HG02642 (cell line): Measurements from ENCODE around the gene BZW2.

Source experiments
- ATAC-seq: cut with Tn5 transposase; IDR thresholded peaks from one replicate; pipeline ENCODE4 v1.9.1; 2021; ENCODE audit warnings: mild to moderate bottlenecking; ENCODE audit not compliant: unreplicated experiment, poor library complexity

The BZW2 gene

DNA sequence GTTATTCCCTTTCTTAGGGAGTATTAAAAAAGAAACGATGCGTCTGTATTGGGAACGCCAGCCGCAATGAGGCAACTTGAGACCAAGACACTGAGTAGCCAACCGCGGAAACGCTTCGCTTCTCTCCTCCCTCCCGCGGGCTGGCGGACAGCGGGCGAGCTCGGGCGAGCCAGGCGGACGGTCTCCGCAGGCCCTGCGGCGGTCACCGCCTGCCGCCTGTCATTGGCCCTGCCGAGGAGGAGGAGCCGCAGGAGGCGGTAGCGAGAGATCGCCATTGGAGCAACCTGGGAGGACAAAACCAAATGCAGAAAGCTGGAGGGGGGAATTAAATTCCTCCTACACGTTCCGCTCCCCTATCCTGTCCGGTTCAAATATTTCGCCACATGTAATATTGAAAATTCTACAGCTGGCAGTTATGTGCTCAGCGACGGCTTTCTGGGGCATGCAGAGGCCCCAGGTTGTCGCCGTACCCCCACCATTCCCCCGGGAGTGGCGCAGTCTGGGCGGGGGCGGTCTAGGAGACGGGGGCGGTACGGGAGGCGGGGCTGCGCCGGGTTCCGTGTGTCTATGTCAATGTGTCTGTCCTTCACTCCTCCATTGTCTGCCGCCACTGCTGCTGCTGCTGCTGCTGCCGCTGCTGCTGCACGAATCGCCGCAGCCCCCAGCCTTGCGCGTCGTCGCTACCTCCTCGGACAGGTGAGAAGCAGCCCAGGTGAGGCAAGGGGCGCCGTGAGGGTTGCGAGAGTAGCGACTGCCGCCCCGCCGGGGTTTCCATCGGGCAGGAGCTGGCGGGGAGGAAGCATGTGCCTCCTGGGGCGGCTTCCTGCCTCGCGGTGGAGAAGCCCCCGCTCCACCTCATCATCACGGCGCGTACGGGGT, at the start of gene BZW2, which contains the start of gene ANKMY2:
Gene BZW2, plus strand, starts transcription at position 589 of the 879 bp plus-strand sequence. CDS start 19,263 bp downstream, outside the sequence.
Gene ANKMY2, minus strand, starts transcription at position 162 of the 879 bp plus-strand sequence. CDS start 181 bp downstream, outside the sequence.
- ATAC-seq = peak; percentile 98

DNA sequence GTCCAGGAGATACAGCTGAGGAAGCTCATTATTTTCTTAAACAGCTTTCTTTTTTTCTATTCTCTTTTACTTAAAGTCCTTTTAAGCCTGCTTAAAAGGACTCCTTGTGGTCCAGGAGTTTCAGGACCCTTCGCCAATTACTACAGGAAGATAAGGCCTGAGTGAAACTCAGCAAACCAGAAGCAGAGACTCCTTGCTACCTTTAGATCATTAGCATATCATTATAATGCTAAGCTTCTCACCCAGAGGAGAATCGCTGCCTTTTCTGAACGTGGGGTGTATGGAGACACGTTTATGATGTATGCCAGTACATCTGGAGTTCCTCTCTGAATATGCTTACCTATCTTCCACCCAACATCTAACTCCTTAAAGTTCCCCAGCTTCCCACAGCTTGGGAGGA, 48.0 kb upstream of the BZW2 start:
- no peak for ATAC-seq

DNA sequence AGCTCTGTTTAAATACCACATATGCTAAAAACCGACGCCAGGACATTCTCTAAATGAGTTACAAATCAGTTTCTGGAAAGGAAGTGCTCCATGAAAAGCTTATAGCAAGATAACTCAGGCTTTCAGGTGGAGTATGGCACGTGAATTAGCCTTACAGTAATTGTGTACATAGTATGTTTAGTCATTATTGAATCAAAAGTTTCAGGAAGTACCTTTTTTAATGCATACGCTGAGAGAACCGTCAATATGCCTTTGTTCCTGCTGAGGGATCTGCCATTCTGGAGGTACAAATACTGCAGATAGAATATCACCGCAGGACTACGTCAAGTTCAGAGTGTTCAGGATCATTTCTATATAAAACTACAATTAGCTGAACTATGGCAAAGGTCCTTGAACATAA, 46.1 kb upstream of the BZW2 start:
- ATAC-seq = no peak

DNA sequence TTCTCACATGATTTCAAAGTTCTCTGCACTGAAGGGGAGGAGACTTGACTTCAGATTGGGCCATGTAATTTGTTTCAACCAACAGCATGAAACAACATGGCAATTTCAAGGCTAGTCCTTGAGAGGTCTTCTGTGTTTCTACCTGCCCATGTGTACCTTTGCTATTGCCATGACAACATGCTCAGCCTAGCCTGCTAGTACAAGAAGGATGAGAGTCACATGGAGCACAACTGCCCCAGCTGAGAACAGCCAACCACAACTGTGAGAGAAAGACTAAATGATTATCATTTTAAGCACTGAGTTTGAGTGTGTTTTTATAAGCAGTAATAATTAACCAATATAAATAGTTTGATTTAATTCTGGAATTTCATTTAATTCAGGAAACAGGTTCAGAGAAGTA, 42.3 kb upstream of the BZW2 start:
- ATAC-seq = no peak

DNA sequence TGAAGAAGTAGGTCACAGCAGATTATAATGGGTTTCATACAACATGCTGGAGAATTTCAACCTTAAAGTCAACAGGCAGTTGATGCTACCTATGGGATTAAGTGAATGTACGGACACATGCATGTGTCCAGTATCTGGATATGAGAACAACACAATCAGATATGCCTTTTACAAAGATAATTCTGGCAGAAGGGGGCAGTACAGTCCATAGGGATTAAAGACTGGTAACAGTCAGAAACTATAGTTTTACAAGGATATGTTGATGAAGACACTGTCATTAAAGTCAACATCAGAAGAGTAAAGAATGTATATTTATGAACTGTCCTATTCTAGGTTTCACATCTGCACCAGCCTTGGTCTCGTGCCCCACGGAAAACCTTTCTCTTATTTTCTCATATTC, 41.9 kb upstream of the BZW2 start:
- ATAC-seq = no peak

DNA sequence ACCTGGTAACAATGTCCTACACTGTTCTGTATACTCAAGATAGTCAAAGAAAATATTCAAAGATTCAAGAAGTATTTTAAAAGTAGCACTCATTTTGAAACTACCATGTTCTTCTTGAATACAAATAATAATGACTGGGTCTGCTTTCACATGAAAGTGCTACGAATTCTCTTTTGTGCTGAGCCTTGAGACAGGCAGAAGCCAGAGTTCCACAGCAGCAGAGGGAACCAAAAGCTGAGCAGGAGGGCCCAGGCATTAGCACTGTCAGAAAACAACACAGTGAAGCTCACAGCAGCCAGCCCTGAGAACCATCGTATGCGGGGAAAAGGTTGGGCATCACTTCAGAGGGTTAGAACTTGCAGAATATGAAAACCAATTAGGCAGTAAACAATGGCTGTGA, 39.3 kb upstream of the BZW2 start:
- no peak for ATAC-seq

DNA sequence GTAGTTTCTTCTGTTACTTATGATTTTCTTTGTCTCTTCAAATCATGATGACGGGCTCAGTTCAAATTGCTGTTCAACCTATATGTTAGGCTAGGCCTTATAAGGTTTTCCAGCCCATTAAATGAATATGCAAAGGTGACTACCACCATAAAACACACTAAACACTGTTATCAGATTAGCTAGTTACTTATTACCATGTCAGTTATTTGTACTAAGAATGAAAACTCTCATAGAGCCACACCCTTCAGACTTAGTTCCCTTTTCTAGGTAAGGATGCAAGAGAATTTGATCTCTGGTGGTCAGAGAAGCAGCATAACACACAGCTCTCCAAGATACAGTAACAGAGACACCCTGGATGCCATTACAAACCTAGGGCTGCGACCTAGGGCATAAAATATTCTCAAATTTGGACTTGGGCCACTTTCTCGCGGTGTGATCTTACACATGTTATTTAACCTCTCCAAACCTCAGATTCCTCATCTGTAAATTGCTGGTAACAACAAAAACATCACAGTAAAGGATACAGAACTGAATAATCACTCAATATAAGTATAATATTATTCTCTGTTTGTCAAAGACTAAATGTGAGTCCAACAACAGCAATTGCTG, 36.0 kb upstream of the BZW2 start:
- ATAC-seq = peak; percentile 82

DNA sequence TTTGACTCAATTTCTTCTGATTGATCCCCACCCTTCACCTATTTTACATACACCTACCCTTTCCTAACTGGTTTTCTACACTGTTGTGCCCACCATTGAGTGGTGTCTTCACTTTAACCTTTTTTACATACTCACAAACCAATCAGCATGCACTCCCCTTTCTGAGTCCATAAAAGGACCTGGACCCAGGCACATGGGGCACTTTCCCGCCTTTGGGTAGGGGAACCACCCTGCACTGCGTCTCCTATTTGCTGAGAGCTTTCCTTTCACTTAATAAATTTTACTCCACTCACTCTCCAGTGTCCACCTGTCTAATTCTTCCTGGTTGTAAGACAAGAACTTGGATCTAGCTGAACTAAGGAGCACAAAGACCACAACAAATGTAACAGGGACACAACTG, 34.3 kb upstream of the BZW2 start:
- no peak for ATAC-seq

DNA sequence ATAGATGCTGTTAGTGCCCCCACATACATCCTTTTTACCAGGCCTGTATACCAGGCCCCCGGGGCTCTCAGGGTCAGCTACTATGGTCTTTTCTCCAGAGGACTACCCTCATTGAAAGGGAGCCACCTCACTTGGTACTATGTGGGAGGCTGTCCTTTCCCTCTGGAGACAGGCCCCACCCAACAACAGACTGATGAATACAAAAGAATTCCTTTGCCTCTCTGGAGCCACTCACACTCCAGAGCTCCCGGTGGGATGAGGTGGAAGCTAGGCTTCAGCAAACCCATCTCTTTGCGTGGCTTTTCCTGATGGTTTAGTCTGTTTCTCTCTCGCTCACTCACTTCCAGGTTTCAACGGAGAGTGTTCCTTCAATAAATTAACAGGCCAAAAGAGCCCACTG, 30.8 kb upstream of the BZW2 start:
- no peak for ATAC-seq

DNA sequence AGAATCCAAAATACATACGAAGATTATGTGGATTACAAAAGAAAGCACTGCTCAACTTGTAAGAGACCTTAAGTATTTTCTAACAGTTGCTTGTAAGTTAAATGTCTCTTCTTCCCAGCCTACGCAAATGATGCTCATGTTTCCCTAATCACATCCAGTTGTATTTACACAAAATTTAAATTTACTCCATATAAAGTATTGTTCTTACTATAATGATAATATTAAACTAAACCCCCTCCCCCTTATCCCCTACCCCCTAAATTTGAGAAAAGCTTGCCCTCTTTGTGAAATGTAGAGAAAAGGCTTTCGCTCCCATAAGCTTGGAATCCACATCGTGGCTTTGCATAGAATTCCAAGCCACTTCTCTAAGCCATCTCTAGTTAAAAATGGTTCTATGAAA, 29.9 kb upstream of the BZW2 start:
- ATAC-seq = no peak

DNA sequence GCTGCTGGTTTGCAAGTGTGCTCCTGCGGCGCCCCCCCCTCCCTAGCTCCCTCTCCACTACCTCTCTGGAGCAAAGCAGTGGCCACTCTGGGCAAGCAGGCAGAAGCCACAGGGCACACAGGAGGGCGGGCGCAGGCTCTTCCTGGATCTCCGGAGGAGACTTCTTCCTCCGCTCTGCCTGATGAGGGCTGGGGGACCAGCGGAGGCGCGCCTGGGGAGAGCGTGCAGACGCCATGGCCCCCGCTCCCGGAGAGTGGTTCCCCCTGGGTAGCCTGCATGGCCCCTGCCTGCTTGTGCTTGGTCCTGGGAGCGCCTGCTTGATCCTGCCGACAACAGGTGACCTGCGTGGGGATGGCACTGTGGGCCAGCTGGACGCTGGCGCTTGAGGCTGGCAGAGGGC, 29.4 kb upstream of the BZW2 start:
- no peak for ATAC-seq

DNA sequence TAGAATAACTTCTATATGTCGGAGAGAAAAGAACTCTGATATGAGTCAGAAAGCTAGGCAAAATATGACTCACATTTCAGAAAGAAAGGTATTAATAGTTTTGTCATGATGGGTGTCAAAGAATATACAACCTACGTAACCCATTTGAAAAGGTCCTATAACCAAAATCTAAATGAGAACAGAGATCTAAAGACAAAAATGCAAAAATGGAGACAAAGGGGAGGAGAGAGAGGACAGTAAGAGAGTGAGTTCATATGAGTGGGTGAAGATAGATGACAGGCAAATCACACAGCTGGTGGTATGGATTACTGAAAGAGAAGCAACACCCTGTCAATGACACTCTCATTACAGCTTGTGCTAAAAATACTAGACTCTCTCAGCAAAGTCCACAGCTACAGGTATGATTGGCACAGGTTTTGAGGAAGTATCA, 26.0 kb upstream of the BZW2 start:
- peak; percentile 91 for ATAC-seq

DNA sequence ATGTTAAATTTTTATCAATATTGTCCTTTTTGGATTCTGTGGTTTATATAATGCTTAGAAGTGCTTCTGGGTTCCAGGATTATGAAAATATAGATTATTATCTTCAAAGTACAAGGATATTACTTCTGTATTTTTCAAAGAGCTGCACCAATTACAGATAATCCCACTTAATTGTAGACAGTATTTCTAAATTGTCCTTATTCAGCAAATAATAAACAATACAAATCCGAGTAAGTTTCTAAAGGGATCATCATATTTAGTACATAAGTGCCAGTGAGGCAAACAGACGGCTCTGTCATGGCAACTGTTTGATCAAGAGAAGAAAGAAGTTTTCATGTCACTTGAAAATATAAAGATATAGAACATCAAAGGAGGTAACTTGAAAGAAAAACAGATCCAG, 19.6 kb upstream of the BZW2 start:
- no peak for ATAC-seq

DNA sequence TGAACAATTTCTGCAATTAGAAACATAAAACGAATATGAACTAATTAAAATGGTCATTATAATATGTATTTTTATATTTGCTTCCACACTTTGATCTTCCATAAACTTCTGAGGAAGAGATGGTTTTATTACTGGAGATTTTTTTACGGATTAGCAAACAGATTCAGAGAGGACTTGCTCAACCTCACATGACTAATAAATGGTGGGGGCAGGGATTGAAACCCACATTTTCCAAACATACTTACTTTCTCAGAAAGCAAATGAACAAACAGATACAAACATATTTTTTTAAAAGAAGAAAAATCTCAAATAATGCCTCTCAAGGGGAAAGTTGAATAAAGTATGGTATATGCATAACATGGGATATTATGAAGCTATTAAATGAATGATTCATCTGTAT, 18.7 kb upstream of the BZW2 start:
- no peak for ATAC-seq

DNA sequence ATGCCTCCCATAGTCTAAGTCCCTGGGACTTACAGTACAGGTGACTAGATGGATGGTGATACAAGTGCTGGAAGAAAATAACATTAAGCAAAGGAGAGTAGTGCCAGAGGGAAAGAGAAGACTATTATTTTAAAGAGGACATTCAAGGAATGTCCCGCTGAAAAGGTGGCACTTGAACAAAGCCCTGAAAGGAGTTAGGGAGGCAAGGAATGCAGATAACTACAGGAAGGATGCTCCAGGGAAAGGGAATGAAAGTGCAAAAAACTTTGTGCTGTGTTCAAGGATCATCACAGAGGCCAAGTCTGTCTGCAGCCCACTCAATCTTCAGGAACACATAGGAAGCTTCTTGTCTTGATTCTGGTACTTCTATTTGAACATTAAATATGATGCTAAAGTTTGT, 15.3 kb upstream of the BZW2 start:
- ATAC-seq = no peak

DNA sequence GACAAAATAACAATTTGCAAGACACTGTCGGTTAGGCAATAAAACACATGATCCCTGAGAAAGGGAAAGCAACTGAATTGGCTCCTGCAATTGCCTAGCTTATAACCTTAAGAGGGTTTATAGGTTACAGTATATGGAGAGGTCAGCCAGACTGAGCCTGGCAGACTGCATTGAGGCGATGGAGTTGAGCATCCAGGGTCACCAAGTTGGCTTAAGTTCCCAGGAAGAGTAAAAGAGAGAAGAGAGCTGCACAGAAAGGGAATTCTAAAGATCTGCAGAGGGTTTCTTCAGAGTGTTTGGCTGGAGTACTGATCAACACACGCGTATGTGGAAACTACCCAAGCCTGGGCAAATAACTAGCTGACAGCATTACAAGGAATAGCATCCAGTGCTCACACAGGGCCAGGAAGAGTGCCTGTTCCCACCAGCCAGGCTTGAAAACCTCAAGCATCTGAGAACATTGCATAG, 11.7 kb upstream of the BZW2 start:
- ATAC-seq = no peak

DNA sequence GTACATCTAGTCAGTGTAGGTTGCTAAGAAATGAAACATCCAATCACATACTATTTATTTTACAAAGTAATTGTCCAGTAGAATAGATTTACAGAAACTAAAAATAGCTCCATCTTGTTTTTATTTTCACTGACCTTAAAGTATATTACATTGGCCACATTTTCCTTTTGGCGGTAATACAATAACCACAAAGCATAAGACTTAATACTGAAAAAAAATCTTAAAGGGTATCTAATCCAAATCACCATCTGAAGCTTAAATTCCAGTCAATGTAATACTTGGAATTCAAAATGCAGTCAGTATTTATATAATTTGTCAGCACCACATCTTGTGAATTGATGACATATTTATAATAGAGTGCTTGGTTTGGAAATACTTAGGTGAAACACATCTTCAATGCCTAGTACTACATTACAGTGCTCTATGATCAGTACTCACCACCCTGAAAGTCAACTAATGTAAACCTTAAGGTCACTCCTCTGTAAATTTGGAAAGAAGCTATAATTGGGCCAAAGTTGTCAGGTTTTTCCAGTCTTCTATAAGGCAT, 9.4 kb upstream of the BZW2 start:
- no peak for ATAC-seq

DNA sequence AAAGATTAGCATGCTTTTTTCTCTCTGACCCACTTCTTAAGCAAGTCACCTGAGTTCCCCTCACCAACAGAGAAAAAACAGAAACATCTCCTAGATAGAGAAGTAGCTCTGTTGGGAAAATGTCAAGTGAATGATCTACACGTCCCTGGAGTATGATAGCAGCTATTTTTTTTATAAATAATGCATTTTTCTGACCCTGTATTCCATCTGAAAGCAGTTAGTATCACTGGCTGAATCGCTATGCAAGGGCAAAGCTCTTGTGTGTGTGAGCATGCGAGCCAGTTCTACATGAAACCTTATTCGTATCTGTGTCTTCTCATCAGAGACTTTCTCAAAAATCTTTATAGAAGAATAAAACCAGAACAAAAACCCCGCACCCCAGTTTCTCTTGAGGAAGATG, 8.6 kb upstream of the BZW2 start:
- ATAC-seq = no peak

DNA sequence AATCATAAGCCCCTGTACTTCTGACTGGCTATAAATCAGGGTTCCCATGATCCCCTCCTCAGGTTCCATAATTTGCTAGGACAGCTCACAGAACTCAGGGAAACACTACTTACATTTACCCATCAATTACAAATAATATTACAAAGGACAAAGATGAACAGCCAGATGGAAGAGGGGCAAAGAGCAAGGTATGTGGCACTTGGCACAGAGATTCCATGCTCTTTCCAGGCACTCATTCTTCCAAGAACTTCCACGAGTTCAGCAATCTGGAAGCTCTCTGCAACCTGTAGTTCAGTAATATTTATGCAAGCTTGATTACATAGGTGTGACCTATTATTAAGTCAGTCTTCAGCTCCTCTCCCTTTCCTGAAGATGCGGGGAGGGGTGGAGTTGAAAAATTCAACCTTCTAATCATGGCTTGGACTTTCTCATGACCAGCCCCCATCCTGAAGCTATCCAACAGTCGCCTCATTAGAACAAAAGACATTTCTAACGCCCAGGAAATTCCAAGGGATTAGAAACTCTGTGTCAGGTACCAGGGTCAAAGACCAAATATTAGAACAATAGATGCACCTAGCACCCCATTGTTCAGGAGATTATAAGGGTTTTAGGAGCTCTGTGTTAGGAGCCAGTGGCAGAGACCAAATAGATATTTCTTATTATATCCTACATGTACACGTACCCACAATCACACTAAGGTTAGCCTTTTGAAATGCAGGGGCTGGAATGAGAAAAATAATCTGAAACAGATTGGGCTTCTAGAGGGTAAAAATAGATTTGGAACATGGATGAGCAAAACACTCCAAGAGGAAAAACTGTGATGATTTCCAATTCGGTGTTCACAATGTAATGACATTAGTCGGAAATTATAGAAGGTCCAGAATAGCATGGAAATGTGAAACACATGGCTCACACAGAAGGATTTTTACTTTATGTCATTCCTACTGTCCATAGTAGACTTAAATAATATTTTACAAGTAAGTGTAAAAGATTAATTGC, 7.4 kb upstream of the BZW2 start:
- ATAC-seq = no peak

DNA sequence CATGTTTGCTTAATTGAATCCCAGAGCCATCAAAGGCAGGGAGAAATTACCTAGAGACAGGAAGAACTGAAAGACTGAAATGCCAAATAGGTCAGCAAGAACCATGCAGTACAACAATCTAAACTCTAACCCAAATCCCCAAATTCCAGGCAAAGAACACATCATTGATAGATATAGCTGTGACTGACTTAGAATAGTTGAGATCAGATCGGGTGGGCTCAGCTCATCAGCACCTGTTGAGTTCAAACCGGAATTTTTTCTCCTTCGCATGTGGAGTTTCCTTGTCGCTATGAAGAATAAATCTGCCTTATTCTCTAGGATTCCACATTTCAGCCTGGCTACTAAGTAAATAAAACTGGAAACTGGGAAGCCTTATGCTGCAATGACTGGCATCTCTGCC, 1.8 kb upstream of the BZW2 start:
- no peak for ATAC-seq
